Keratinocyte (primary cell): ENCODE results near the gene ASB8. TPM values are rescaled to one million over a fixed set of nuclear protein-coding genes. Genes with fewer than 3 reads are reported as not detected.

Source experiments
- DNase-seq: peaks from one replicate; pipeline ENCODE4 v3.0.0-alpha.2; 2011; ENCODE audit warnings: low read depth, missing footprints, low spot score
- FAIRE-seq: peaks from 2 replicates; lab custom pipeline; 2011; peaks lifted over from hg19 to GRCh38; lab: Jason Lieb, UNC
- H2AFZ ChIP-seq: 2 replicates; pipeline ENCODE4 v1.6.0; 2012; ENCODE audit warnings: low read length, control low read depth, inconsistent platforms; ENCODE audit not compliant: control insufficient read depth
- H3K27ac ChIP-seq: 2 replicates; pipeline ENCODE4 v1.5.1; 2011; ENCODE audit warnings: low read length; ENCODE audit not compliant: control insufficient read depth, insufficient read depth
- H3K27me3 ChIP-seq: 3 replicates; pipeline ENCODE4 v1.6.0; 2011; ENCODE audit warnings: low read length; ENCODE audit not compliant: control insufficient read depth, insufficient read depth; ENCODE audit errors: extremely low read depth
- H3K36me3 ChIP-seq, 2 experiments: 2 replicates in 1 of 2; 3 replicates in 1 of 2; pipeline ENCODE4 v1.5.1; 2011; ENCODE audit warnings: low read length in 2 of 2, mild to moderate bottlenecking in 1 of 2; ENCODE audit not compliant: control insufficient read depth in 2 of 2, insufficient read depth in 2 of 2; ENCODE audit errors: extremely low read depth in 1 of 2
- H3K4me1 ChIP-seq: 3 replicates; pipeline ENCODE4 v1.5.1; 2011; ENCODE audit warnings: low read length; ENCODE audit not compliant: control insufficient read depth, insufficient read depth; ENCODE audit errors: extremely low read depth
- H3K4me2 ChIP-seq: 3 replicates; pipeline ENCODE4 v1.6.0; 2011; ENCODE audit warnings: low read depth, low read length; ENCODE audit not compliant: control insufficient read depth, insufficient read depth; ENCODE audit errors: extremely low read depth
- H3K4me3 ChIP-seq, 3 experiments: fragments of 200-600 bp in 1 of 3; sonication (generic) in 1 of 3; 2 replicates in 2 of 3; 3 replicates in 1 of 3; pipeline ENCODE4 v1.5.1; 2011 to 2016; ENCODE audit warnings: low read length in 3 of 3, mild to moderate bottlenecking in 3 of 3, control low read depth in 2 of 3, inconsistent platforms in 1 of 3, low read depth in 1 of 3, mixed read lengths in 1 of 3, mixed run types in 1 of 3, moderate library complexity in 1 of 3; ENCODE audit not compliant: control insufficient read depth in 2 of 3, insufficient read depth in 2 of 3; ENCODE audit errors: extremely low read depth in 1 of 3
- H3K79me2 ChIP-seq: 2 replicates; pipeline ENCODE4 v1.6.0; 2012; ENCODE audit warnings: low read length; ENCODE audit not compliant: control insufficient read depth, insufficient read depth
- H3K9ac ChIP-seq: 3 replicates; pipeline ENCODE4 v1.6.0; 2011; ENCODE audit warnings: low read length; ENCODE audit not compliant: control insufficient read depth, insufficient read depth; ENCODE audit errors: extremely low read depth
- H3K9me1 ChIP-seq: 3 replicates; pipeline ENCODE4 v1.6.0; 2011; ENCODE audit warnings: low read length; ENCODE audit not compliant: control insufficient read depth, insufficient read depth; ENCODE audit errors: extremely low read depth
- H3K9me3 ChIP-seq: 2 replicates; pipeline ENCODE4 v1.5.1; 2012; ENCODE audit warnings: low read depth, low read length; ENCODE audit not compliant: control insufficient read depth
- H4K20me1 ChIP-seq: 3 replicates; pipeline ENCODE4 v1.6.0; 2011; ENCODE audit warnings: low read length; ENCODE audit not compliant: control insufficient read depth, insufficient read depth; ENCODE audit errors: extremely low read depth
- CTCF ChIP-seq, 3 experiments: IDR thresholded peaks in 1 of 3; conservative IDR thresholded peaks in 1 of 3; optimal IDR thresholded peaks in 1 of 3; 2 replicates in 2 of 3; 3 replicates in 1 of 3; pipeline versions ENCODE3 to v1.5.1; 2011; ENCODE audit warnings: low read length in 3 of 3, mild to moderate bottlenecking in 3 of 3, moderate library complexity in 2 of 3, control low read depth in 1 of 3, inconsistent platforms in 1 of 3; ENCODE audit not compliant: insufficient read depth in 2 of 3; ENCODE audit errors: extremely low read depth in 1 of 3
- EZH2 ChIP-seq: IDR thresholded peaks from one replicate; pipeline ENCODE4 v1.6.1; 2012; ENCODE audit warnings: inconsistent platforms, mild to moderate bottlenecking, low read length, moderate library complexity
- dilution Hi-C: fragments of 300-500 bp; cut with MboI; formaldehyde crosslinking; loops from one replicate; pipeline ENCODE4 v1.7.0; 2020; ENCODE audit warnings: low sequenced_read_pairs; ENCODE audit not compliant: extremely low pct_ligation_motif_present
- polyA plus RNA-seq, 5 experiments: library from polyadenylated mRNA; depleted of rRNA in 3 of 5; stranded (reverse) in 3 of 5; stranded (forward) in 1 of 5; unstranded in 1 of 5; fragments of >200 nt; gene quantifications; 1 replicate in 1 of 5; 2 replicates in 3 of 5; 3 replicates in 1 of 5; pipeline versions ENCODE4 v1.2.1 to v1.2.3, GENCODE V29; 2011 to 2012; ENCODE audit warnings: missing spikeins in 2 of 5, low read depth in 1 of 5, low replicate concordance in 1 of 5

ASB8 gene
- polyA plus RNA-seq, 1 donor (not counting 4 experiments of a cell fraction or from before 2014, with no cell fraction given): 18.4 TPM

DNA sequence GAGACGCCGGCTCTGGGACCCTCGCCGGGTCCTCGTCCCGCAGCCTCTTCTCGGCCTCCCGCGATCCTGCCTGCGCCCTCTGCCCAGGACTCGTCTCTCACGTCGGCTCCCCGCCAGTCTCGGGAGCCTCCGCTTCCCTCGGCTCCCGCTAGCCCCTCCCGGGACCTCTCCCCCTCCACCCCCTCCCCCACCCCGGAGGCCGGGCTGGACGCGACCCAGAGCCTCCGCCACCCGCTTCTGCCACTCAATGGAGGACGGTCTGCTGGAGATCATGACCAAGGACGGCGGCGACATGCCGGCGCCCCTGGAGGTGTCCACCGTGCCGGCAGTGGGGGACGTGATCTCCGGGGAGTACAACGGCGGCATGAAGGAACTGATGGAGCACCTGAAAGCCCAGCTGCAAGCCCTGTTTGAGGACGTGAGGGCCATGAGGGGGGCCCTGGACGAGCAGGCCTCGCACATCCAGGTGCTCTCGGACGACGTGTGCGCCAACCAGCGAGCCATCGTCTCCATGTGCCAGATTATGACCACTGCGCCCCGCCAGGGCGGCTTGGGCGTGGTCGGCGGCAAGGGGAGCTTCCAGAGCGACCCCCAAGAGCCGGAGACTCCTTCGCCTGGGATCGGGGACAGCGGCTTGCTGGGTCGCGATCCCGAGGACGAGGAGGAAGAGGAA is 26.7 kb upstream of the ASB8 start:
- Histone ChIP-seq H4K20me1 (no peaks in the 10 kb centered on the region), H3K4me1 (peaks cover 14% of the 10 kb centered on the region), H2AFZ (peak overlapping the region; percentile 90), H3K9me1 (no peaks in the 10 kb centered on the region), H3K4me2 (peak overlapping the region; percentile 74), H3K27ac (no peak overlapping the region), H3K4me3 (peak overlapping the region; percentile 55 to 78 (median 64)), H3K79me2 (no peaks in the 10 kb centered on the region), H3K9ac (no peak overlapping the region), H3K36me3 (no peaks in the 10 kb centered on the region), H3K9me3 (no peaks in the 10 kb centered on the region), H3K27me3 (peaks cover 56% of the 10 kb centered on the region)
- DNase-seq: no peak
- dilution Hi-C loops: no loop called here
- FAIRE-seq: no peak
- TF ChIP-seq EZH2: no peak
- TF ChIP-seq CTCF (optimal IDR thresholded peaks at IDR 0.05 in 1 of 3, IDR thresholded peaks at IDR 0.05 in 1 of 3, conservative IDR thresholded peaks at IDR 0.05 in 1 of 3; ENCODE audit: extremely low read depth in 1 of 3, insufficient read depth in 2 of 3, low read length in 3 of 3): no peak

- FAIRE-seq: no peak
- no peak for DNase-seq
- Histone ChIP-seq H3K79me2 (no peaks in the 10 kb centered on the region), H3K9me1 (no peaks in the 10 kb centered on the region), H3K27ac (no peak within 1 kb of the TSS), H2AFZ (peak within 1 kb of the TSS; percentile 90), H4K20me1 (no peaks in the 10 kb centered on the region), H3K9me3 (no peaks in the 10 kb centered on the region), H3K9ac (peak within 1 kb of the TSS; percentile 9), H3K4me3 (peak within 1 kb of the TSS; percentile 55 to 78 (median 64)), H3K27me3 (peaks cover 56% of the 10 kb centered on the region), H3K36me3 (no peaks in the 10 kb centered on the region), H3K4me1 (peaks cover 14% of the 10 kb centered on the region), H3K4me2 (peak within 1 kb of the TSS; percentile 74)
- TF ChIP-seq CTCF (optimal IDR thresholded peaks at IDR 0.05 in 1 of 3, IDR thresholded peaks at IDR 0.05 in 1 of 3, conservative IDR thresholded peaks at IDR 0.05 in 1 of 3; ENCODE audit: extremely low read depth in 1 of 3, insufficient read depth in 2 of 3, low read length in 3 of 3) (peak; percentile 12 to 63 (median 54)), EZH2 (no peak)
- dilution Hi-C loops: no loop called here
Observed at GRCh38 chr12:48183091-48183875, 26.0 kb upstream of the ASB8 start, which contains the start of gene CCDC184. CCDC184 (plus strand) TSS chr12:48183644; CDS start chr12:48184123, 479 bp downstream.
